GM18907 (cell line): Measurements from ENCODE around the gene MRPL42.
"Not testable (repeated sequence)": the region's sequence is repeated elsewhere in the genome, so short reads cannot be mapped to it uniquely, and the experiment has no call there.

ENCODE experiments used
- ATAC-seq: cut with Tn5 transposase; IDR thresholded peaks from one replicate; pipeline ENCODE4 v1.9.1; 2021; ENCODE audit warnings: mild to moderate bottlenecking, moderate library complexity; ENCODE audit not compliant: unreplicated experiment

The MRPL42 gene

GRCh38 chr12:93497456-93497855 lies 30.1 kb downstream of the MRPL42 start:
- no peak for ATAC-seq

GRCh38 chr12:93498813-93499212 lies 31.5 kb downstream of the MRPL42 start:
- ATAC-seq: not testable (repeated sequence)

GRCh38 chr12:93500201-93500600 lies 32.9 kb downstream of the MRPL42 start:
- no peak for ATAC-seq

GRCh38 chr12:93500667-93501066 lies 33.4 kb downstream of the MRPL42 start:
- ATAC-seq: no peak

GRCh38 chr12:93502802-93503623 lies 35.7 kb downstream of the MRPL42 start:
- no peak for ATAC-seq

GRCh38 chr12:93507165-93507564 lies 39.9 kb downstream of the MRPL42 start:
- no peak for ATAC-seq

GRCh38 chr12:93509506-93509905 lies 42.2 kb downstream of the MRPL42 start:
- no peak for ATAC-seq

GRCh38 chr12:93514853-93515252 lies 47.5 kb downstream of the MRPL42 start:
- ATAC-seq: no peak

- ATAC-seq: no peak
Measured at GRCh38 chr12:93518725-93519124, 51.4 kb downstream of the MRPL42 start.

- no peak for ATAC-seq
Measured at GRCh38 chr12:93519859-93520258, 52.5 kb downstream of the MRPL42 start.

GRCh38 chr12:93520454-93520853 lies 53.1 kb downstream of the MRPL42 start:
- ATAC-seq: no peak

GRCh38 chr12:93521225-93522080 lies 54.1 kb downstream of the MRPL42 start:
- ATAC-seq: no peak

GRCh38 chr12:93524386-93525133 lies 57.2 kb downstream of the MRPL42 start:
- no peak for ATAC-seq

- ATAC-seq: no peak
Measured at GRCh38 chr12:93526786-93527428, 59.6 kb downstream of the MRPL42 start.

GRCh38 chr12:93530358-93530757 lies 63.0 kb downstream of the MRPL42 start:
- ATAC-seq: no peak

- no peak for ATAC-seq
Measured at GRCh38 chr12:93533310-93533709, 66.0 kb downstream of the MRPL42 start.

- ATAC-seq: peak; percentile 8
Measured at GRCh38 chr12:93536111-93536765, 68.9 kb downstream of the MRPL42 start.

- ATAC-seq: peak; percentile 93
Measured at GRCh38 chr12:93536766-93537488, 69.6 kb downstream of the MRPL42 start.

GRCh38 chr12:93537769-93538168 lies 70.5 kb downstream of the MRPL42 start:
- ATAC-seq: no peak

GRCh38 chr12:93539821-93540220 lies 72.5 kb downstream of the MRPL42 start:
- no peak for ATAC-seq
